Measurements from ENCODE around the gene OGA.
A peak's percentile ranks its signal among the peaks of the same experiment; 100 is the strongest.

Gene OGA

GRCh38 chr10:101835362-101835761 is 17.1 kb upstream of the OGA start:
- DNase-seq, result no peak

GRCh38 chr10:101834341-101834740 is 16.1 kb upstream of the OGA start:
- peak; percentile 36 for DNase-seq

GRCh38 chr10:101833466-101833865 is 15.2 kb upstream of the OGA start:
- no peak for DNase-seq

- no peak for DNase-seq
These were observed 14.1 kb upstream of the OGA start for GRCh38 chr10:101832325-101832771.

GRCh38 chr10:101831169-101831811 is 13.0 kb upstream of the OGA start:
- DNase-seq, result no peak

GRCh38 chr10:101830322-101831168 is 12.3 kb upstream of the OGA start:
- DNase-seq, result peak; percentile 95

- DNase-seq, result peak; percentile 80
These were observed 11.5 kb upstream of the OGA start for GRCh38 chr10:101829561-101830315.

- no peak for DNase-seq
These were observed 10.7 kb upstream of the OGA start for GRCh38 chr10:101828766-101829551.

- no peak for DNase-seq
These were observed 9.8 kb upstream of the OGA start for GRCh38 chr10:101827919-101828600.

- DNase-seq, result no peak
These were observed 8.7 kb upstream of the OGA start for GRCh38 chr10:101826852-101827434.

GRCh38 chr10:101824736-101825135 is 6.5 kb upstream of the OGA start:
- DNase-seq, result no peak

- no peak for DNase-seq
These were observed 809 bp upstream of the OGA start for GRCh38 chr10:101818872-101819633.

- DNase-seq, result peak; percentile 33
These were observed 716 bp downstream of the OGA start for GRCh38 chr10:101817337-101818118.

GRCh38 chr10:101816913-101817336 is 1.3 kb downstream of the OGA start:
- DNase-seq, result no peak

GRCh38 chr10:101816376-101816775 is 1.9 kb downstream of the OGA start:
- DNase-seq, result no peak

- DNase-seq, result no peak
These were observed 3.7 kb downstream of the OGA start for GRCh38 chr10:101814466-101815071.

- DNase-seq, result no peak
These were observed 5.6 kb downstream of the OGA start for GRCh38 chr10:101812606-101813005.

- no peak for DNase-seq
These were observed 11.1 kb downstream of the OGA start for GRCh38 chr10:101807158-101807557.

GRCh38 chr10:101803511-101803910 is 14.7 kb downstream of the OGA start:
- no peak for DNase-seq
